H7 (cell line): ENCODE data around the gene EML1. TPM values are rescaled to one million over a fixed set of nuclear protein-coding genes. Genes with fewer than 3 reads are reported as not detected.
A peak's percentile ranks its signal among the peaks of the same experiment; 100 is the strongest.

ENCODE experiments used
- DNase-seq: peaks from one replicate; pipeline ENCODE4 v3.0.0; 2012
- H3K27me3 ChIP-seq: 2 replicates; pipeline ENCODE4 v1.6.0; 2011; ENCODE audit warnings: mild to moderate bottlenecking, low read length; ENCODE audit not compliant: control insufficient read depth, insufficient read depth
- H3K36me3 ChIP-seq: replicated peaks from 2 replicates; pipeline ENCODE4 v1.5.1; 2011; ENCODE audit warnings: low read length; ENCODE audit not compliant: control insufficient read depth, insufficient read depth
- H3K4me3 ChIP-seq: 2 replicates; pipeline ENCODE4 v1.5.1; 2011; ENCODE audit warnings: low read depth, mild to moderate bottlenecking, control low read depth, low read length, moderate library complexity; ENCODE audit not compliant: insufficient read depth
- total RNA-seq: library from RNA; depleted of rRNA; stranded (reverse); fragments of >200 nt; shearing (Covaris generic); gene quantifications from 2 replicates; pipeline ENCODE4 v1.2.3, GENCODE V29; 2014

EML1 gene
- total RNA-seq, 1 experiment from 2014 or later = 19.1 TPM

DNA sequence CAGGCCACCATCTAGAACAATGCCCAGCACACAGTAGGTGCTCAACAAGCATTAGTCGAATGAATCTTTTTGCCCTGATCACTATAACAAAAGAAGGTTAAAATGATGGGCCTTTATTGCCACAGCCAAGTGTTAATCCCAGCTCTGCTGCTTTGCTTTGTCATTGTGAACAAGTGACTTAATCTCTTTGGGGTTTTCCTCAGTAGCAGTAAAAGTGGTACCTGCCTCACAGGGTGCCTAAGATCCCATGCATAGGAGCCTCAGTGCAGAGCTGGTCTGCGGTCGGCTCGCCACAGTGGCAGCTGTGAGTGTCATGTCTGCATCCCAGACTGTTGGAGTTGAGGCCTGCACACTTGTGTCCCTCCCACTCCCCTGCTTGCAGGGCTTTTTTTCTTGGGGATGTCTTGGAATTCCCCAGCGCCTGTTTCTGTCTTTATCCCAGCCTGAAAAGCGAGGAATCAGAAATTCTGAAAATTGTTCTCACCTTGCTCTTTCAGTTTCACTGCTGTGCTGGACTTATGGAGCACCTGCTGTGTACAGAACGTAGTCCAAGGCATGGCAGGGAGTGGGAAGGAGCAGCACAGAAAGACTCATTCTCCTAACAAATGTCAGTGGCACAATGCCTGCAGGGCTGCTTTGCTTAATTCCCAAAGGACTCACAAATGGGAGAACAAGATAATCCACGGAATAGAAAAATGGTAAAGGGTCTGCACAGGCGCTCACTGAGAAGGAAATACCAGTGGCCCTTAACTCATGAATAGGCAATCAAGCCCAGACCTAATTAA is 90.8 kb downstream of the EML1 start:
- Histone ChIP-seq H3K4me3 (no peak overlapping the region), H3K27me3 (no peaks in the 10 kb centered on the region; the same call in 1 of the 2 replicates), H3K36me3 (no peaks in the 10 kb centered on the region)
- no peak for DNase-seq

DNA sequence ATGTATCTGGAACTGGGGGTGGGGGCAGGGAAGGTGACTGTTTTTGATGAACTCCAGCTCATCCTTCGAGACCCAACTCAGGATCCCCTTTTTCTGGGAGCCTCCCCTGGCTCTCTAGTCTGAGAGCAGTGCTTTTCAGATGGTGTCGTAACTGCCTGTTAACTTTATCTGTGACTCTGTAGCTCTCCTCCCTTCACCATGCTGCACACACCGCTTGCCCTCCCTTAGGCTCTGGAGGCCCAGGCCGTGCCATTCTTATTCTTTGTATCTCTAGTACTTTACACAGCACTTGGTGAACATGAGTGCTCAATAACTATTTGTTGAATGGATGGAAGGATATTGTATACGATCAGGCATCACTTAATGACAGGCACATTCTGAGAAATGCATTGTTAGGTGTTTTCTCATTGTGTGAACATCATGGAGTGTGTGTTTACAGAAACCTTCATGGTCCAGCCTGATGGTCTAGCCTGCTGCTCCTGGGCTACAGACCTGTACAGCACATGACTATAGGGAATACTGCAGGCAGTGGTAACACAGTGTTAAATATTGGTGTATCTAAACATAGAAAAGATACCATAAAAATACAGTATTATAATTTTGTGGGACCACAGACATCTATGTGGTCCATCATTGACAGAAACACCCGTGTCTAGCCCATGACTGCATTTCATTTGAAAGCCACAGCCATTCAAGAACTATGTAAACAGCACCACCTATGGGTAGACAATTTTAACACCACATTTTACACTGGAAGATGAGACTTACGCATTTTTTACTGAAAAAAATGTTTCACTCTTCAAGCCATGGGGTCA is 91.8 kb downstream of the EML1 start:
- no peaks in the 10 kb centered on the region; the same call in 1 of the 2 replicates for H3K27me3 ChIP-seq
- no peaks in the 10 kb centered on the region for H3K36me3 ChIP-seq
- H3K4me3 ChIP-seq = no peak overlapping the region
- DNase-seq = peak; percentile 54

DNA sequence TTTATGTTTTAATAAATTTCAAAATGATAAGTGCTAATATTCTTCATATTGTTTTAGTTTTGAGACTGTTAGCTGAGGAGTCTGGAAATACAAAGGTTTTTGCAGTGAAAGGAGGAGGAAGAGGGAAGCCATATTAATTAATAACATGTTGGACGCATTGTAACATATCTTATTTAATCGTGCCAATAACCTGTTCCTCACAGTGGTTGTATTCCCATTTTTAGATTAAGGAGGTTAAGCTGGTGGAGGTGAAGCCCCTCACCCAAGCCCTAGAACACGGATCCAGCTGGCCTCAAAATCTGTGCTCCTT is 92.4 kb downstream of the EML1 start:
- H3K4me3 ChIP-seq = no peak overlapping the region
- H3K27me3 ChIP-seq = no peaks in the 10 kb centered on the region
- DNase-seq = no peak
- no peaks in the 10 kb centered on the region for H3K36me3 ChIP-seq

DNA sequence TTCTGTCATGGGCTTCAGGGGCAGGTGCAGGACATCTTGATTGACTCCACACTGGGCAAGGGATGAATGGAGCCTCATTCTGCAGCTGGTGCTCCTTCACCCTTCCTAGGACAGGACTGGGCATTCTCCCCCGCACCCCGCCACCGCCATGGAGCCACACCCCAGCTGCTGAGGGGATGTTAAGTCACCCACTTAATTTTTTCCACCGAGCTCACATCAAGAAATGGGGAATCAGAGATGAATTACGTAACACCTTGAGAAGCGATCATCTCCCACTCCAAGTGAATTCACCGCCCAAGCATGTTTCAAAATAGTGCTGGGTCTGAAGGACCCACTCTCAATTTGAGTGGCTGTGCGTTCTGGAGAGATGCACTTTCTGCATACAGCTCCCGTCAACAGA is 94.2 kb downstream of the EML1 start:
- DNase-seq = no peak
- no peaks in the 10 kb centered on the region for H3K27me3 ChIP-seq
- no peaks in the 10 kb centered on the region for H3K36me3 ChIP-seq
- H3K4me3 ChIP-seq = no peak overlapping the region

DNA sequence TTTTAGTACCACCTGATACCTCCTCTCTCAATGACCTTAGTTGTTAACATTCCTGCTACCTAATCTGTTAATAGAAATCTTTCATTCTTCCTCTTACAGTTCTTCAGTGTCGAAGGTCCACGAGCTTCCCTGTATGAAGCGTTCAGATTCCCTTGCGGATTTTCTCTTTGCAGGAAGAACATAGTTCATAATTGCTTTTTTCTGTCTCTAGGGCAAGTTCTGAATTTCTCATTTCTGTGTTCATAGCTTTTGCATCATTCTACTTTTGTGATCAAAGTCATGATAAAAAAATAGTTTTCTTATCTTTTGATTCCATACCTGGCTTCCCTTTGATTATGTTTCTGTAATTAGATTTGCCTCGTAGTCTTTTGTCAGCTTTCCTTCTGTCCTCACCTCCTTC is 94.9 kb downstream of the EML1 start:
- Histone ChIP-seq H3K4me3 (no peak overlapping the region), H3K36me3 (no peaks in the 10 kb centered on the region), H3K27me3 (no peaks in the 10 kb centered on the region)
- DNase-seq = no peak

DNA sequence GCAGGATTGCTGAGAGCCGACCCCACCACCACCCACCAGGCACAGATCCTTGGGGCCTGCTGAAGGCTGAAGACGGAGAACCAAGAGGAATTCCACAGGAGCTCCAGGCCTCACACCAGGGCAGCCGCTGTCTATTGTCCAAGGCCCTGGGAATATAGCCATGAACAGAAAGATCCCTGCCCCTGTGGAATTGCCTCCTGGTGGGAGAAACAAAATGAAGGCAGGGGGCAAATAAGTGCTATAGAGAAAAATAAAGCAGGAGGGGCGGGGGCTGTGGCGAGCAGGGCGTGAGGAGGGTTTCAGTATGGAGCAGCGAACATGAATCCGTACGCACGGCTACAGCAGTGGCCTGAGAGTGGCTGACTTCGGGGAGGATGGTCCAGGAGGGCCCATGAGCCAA is 96.1 kb downstream of the EML1 start:
- peak; percentile 76 for DNase-seq
- Histone ChIP-seq H3K36me3 (no peaks in the 10 kb centered on the region), H3K4me3 (no peak overlapping the region), H3K27me3 (no peaks in the 10 kb centered on the region)

DNA sequence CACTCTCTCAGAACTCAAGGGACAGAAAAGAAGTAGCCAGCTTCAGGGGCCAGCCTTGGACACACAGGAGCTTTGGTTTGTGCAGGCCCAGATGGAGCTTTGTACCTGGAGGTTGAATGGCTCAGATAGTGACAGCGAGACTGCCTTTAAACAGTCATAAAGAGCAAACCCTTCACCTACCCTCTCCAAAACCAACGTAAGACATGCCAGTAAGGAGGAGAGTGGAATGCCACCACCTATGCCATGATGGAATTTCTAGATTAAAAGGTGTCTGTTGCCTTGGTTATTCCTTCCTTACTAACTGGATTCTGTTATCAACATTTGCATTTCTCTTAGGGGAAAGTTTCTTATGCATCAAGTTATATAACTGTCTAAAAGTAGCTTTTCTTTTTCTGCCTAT is 98.1 kb downstream of the EML1 start:
- H3K36me3 ChIP-seq = no peaks in the 10 kb centered on the region

DNA sequence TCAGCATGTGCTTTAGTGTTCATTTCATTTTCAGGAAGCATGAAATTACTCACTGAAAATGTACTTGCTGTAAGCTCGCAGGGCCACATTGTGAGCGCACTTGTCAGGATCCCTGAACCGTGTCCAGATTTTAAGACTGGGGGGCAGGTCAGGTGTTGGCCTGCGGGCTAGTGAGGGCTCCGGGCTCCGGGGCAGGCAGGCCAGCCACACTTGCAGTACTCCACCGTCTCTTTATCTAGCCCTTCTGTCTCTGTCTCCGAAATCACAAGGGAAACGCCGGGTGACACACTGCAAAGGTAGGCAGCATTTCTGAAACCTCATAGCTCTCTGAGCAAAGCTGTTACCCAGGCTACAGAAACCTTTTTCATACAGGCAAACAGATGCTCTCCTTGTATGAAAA is 98.7 kb downstream of the EML1 start:
- Histone ChIP-seq H3K27me3 (no peaks in the 10 kb centered on the region), H3K4me3 (no peak overlapping the region), H3K36me3 (no peaks in the 10 kb centered on the region)
- DNase-seq = no peak

More for the DNA sequence above, 98.1 kb downstream of the EML1 start:
- no peak overlapping the region for H3K4me3 ChIP-seq
- H3K27me3 ChIP-seq = no peaks in the 10 kb centered on the region
- no peak for DNase-seq

DNA sequence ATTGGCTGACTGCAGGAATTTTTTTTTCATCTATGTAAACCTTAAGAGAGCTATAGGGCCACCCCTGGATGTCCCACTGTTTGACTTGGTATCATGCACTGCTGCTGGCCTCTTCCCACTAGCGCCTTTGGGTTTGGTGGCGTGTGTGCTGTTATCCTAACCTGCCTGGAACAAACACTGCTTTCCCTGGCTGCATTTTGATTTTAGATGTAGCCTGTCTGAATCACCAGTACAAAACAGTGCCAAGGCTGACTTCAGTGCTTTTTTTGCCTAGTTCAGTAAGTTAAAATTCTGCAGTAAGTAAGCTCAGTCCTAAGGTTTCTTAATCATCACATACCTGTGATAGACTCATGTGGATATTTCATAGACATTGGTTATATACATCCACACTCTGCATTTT is 99.2 kb downstream of the EML1 start:
- Histone ChIP-seq H3K4me3 (no peak overlapping the region), H3K36me3 (no peaks in the 10 kb centered on the region), H3K27me3 (no peaks in the 10 kb centered on the region)
- DNase-seq = no peak

DNA sequence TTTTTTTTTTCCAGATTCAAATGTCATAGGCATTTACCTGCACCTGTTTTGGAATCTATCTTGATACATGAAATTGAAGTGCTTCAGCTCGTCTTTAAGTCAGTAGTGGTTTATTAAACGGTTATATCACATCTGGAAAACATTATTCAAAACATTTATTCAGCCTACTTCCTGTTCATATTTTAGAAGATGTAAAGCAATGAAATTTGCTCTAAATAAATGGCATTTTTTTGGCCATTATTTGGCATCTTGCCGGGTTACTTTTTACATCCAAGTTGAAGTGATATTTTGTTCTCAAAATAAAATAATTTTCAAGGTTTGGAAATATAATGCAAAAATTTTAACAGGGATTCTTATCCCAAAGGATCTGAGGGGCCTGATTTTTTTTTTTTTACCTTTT is 103.1 kb downstream of the EML1 start:
- Histone ChIP-seq H3K27me3 (no peaks in the 10 kb centered on the region), H3K36me3 (no peaks in the 10 kb centered on the region), H3K4me3 (no peak overlapping the region)
- DNase-seq = no peak

DNA sequence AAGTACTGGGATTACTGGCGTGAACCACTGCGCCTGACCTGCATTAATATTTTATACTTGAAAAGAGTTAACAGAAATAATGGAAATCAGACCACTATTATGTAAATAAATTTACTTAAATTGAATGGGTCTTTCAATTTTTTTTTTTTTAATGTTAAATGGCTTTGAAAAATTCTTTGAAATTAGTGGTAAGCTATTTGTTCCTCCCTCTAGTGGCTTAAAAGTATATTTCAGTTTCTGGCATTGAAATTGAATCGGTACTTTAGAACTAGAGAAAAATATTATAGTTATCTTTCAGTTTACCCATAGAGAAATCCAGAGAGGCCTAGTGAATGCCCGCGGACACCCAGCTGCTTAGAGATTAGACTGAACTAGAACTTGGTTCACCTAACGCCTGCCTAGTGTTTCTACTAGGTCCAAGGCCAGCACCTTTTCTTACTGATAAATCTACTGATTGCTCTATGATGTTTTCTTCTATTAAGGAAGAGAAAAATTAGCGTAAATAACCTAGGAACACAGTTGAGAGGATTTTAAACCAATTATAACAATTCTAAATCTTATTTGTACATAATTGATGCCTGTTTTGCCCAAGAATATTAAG is 106.5 kb downstream of the EML1 start:
- Histone ChIP-seq H3K27me3 (no peaks in the 10 kb centered on the region), H3K36me3 (no peaks in the 10 kb centered on the region; the same call in 1 of the 2 replicates), H3K4me3 (no peak overlapping the region)
- DNase-seq = no peak

DNA sequence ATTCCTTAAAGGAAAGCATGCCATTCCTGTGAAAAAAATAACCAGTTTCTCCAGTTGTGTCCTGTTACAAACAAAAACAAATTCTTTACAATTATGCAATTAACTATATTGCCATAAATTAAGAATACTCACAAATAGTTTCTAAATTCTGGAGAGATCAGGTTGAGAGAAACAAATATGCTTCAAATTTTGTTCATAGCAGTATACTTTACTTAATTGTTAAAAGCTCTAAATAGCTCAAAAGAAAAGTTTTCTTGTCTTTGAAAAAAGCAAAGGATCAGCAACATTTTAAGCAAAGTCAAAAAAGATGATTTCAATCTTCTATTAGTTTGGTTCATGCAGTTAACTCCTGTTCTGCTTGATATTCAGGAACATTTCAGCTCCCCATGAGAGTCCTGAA is 109.7 kb downstream of the EML1 start:
- no peak overlapping the region for H3K4me3 ChIP-seq
- no peak for DNase-seq
- H3K36me3 ChIP-seq = no peaks in the 10 kb centered on the region; the same call in 1 of the 2 replicates
- no peaks in the 10 kb centered on the region for H3K27me3 ChIP-seq

DNA sequence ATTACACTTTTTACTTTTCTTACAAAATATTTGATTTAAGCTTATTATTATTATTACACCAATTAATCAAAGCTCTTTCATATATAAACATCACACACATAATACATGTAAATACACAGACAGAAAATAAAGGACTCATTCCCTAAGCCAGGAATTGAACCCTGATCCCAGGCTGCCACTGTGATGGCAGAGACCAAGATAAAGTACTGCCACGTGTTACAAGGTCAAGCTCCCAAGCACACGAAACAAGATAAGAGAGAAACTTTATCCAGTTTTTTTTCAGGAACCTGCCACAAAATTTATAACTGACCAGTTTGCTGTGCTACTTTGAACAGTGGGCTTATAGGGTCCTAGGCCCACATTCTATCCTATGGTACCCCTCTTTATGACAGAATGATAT is 111.3 kb downstream of the EML1 start:
- H3K36me3 ChIP-seq = no peaks in the 10 kb centered on the region; the same call in 1 of the 2 replicates
- DNase-seq = no peak
- no peak overlapping the region for H3K4me3 ChIP-seq
- no peaks in the 10 kb centered on the region for H3K27me3 ChIP-seq

DNA sequence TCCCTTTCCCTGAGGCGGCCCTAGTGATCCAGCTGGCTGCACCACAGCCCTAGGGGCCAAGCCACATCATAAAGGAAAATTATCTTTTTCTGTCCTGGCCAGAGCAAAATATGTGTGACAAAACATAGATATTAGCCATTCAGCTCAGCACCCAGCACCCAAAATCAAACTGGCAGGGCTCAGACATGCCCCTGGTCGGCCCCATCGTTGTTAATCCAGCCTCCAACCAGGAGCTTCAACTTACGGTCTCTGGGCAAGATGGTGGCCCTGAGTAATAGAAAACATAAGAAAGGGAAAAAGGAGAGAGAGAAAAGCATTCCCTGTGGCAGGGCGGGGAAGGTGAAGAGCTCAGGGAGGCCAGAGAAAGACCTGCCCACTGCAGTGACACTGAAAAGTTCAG is 111.9 kb downstream of the EML1 start:
- no peaks in the 10 kb centered on the region; the same call in 1 of the 2 replicates for H3K36me3 ChIP-seq
- DNase-seq = no peak
- no peaks in the 10 kb centered on the region for H3K27me3 ChIP-seq
- H3K4me3 ChIP-seq = no peak overlapping the region
